ENCODE results near the gene S100Z.
"Not testable (repeated sequence)": the region's sequence is repeated elsewhere in the genome, so short reads cannot be mapped to it uniquely, and the experiment has no call there.

The S100Z gene

GRCh38 chr5:76826416-76826815 is 23.4 kb upstream of the S100Z start:
- not testable (repeated sequence) for DNase-seq (ENCODE audit: low read depth)

GRCh38 chr5:76831110-76831452 is 18.7 kb upstream of the S100Z start:
- no peak for DNase-seq (ENCODE audit: low read depth)

GRCh38 chr5:76836181-76836580 is 13.6 kb upstream of the S100Z start:
- DNase-seq (ENCODE audit: low read depth), result no peak

- no peak for DNase-seq (ENCODE audit: low read depth)
Observed at GRCh38 chr5:76836585-76836984, 13.2 kb upstream of the S100Z start.

GRCh38 chr5:76838481-76839261 is 11.1 kb upstream of the S100Z start:
- no peak for DNase-seq (ENCODE audit: low read depth)

GRCh38 chr5:76841361-76841760 is 8.5 kb upstream of the S100Z start:
- DNase-seq (ENCODE audit: low read depth), result no peak

- DNase-seq (ENCODE audit: low read depth), result no peak
Observed at GRCh38 chr5:76845890-76846289, 3.9 kb upstream of the S100Z start.

GRCh38 chr5:76850543-76851145 is 830 bp downstream of the S100Z start:
- no peak for DNase-seq (ENCODE audit: low read depth)

- no peak for DNase-seq (ENCODE audit: low read depth)
Observed at GRCh38 chr5:76851728-76852369, 2.0 kb downstream of the S100Z start.

- no peak for DNase-seq (ENCODE audit: low read depth)
Observed at GRCh38 chr5:76852772-76853171, 3.0 kb downstream of the S100Z start.

- not testable (repeated sequence) for DNase-seq (ENCODE audit: low read depth)
Observed at GRCh38 chr5:76853741-76854140, 3.9 kb downstream of the S100Z start.

GRCh38 chr5:76854644-76855043 is 4.8 kb downstream of the S100Z start:
- no peak for DNase-seq (ENCODE audit: low read depth)

GRCh38 chr5:76855501-76855900 is 5.7 kb downstream of the S100Z start:
- not testable (repeated sequence) for DNase-seq (ENCODE audit: low read depth)

GRCh38 chr5:76855961-76856360 is 6.1 kb downstream of the S100Z start:
- no peak for DNase-seq (ENCODE audit: low read depth)

GRCh38 chr5:76856800-76857199 is 7.0 kb downstream of the S100Z start:
- not testable (repeated sequence) for DNase-seq (ENCODE audit: low read depth)

GRCh38 chr5:76859591-76860247 is 9.9 kb downstream of the S100Z start:
- DNase-seq (ENCODE audit: low read depth), result no peak

- DNase-seq (ENCODE audit: low read depth), result no peak
Observed at GRCh38 chr5:76861612-76862011, 11.8 kb downstream of the S100Z start.

- no peak for DNase-seq (ENCODE audit: low read depth)
Observed at GRCh38 chr5:76863001-76863400, 13.2 kb downstream of the S100Z start.

GRCh38 chr5:76866503-76866902 is 16.7 kb downstream of the S100Z start:
- DNase-seq (ENCODE audit: low read depth), result no peak

GRCh38 chr5:76867038-76867437 is 17.2 kb downstream of the S100Z start:
- DNase-seq (ENCODE audit: low read depth), result no peak

- DNase-seq (ENCODE audit: low read depth), result peak; percentile 41
Observed at GRCh38 chr5:76867827-76868693, 18.2 kb downstream of the S100Z start.

GRCh38 chr5:76870046-76870445 is 20.2 kb downstream of the S100Z start:
- DNase-seq (ENCODE audit: low read depth), result no peak

All from stimulated activated CD8-positive, alpha-beta memory T cell treated with anti-CD3 and anti-CD28 coated beads, Interleukin-12 subunit alpha, Interleukin-12 subunit beta, amount 100 ng/mL, for 1 hour (primary cell).